Testis (tissue), 2 donors: ENCODE measurements around the gene TNRC18.

Source experiments
- CTCF ChIP-seq, 3 experiments: fragments of 450-650 bp in 2 of 3; fragments of 200-600 bp in 1 of 3; sonication (generic) in 1 of 3; IDR thresholded peaks; one replicate each; pipeline ENCODE4 v1.5.1; 2016 to 2019; ENCODE audit warnings: antibody characterized with exemption in 3 of 3, mild to moderate bottlenecking in 2 of 3, moderate library complexity in 1 of 3
- POLR2A ChIP-seq: fragments of 450-650 bp; IDR thresholded peaks from one replicate; pipeline ENCODE4 v1.6.1; 2017; ENCODE audit warnings: antibody characterized with exemption, mild to moderate bottlenecking, moderate library complexity

GRCh38 chr7:5435291-5436002 is 11.8 kb upstream of the TNRC18 start:
- TF ChIP-seq CTCF (IDR thresholded peaks at IDR 0.05), result no peak
- TF ChIP-seq POLR2A, result no peak
